Lung (tissue), 12 donors: ENCODE results near the gene SLC23A2. TPM values are rescaled to one million over a fixed set of nuclear protein-coding genes. Genes with fewer than 3 reads are reported as not detected.

Source experiments
- ATAC-seq: fragments of 200-7000 bp; cut with Tn5 transposase; one replicate; pipeline ENCODE4 v1.9.1; 2020; ENCODE audit warnings: moderate number of reproducible peaks; ENCODE audit not compliant: insufficient read depth, low FRiP score
- DNase-seq, 3 donors: peaks; one replicate each; pipeline ENCODE4 v3.0.0-alpha.2; 2013 to 2017
- H3K27ac ChIP-seq, 2 donors: one replicate each; pipeline ENCODE4 v1.5.1; 2013; ENCODE audit warnings: mild to moderate bottlenecking in 2 of 2, moderate library complexity in 2 of 2, control low read depth in 1 of 2, inconsistent platforms in 1 of 2, low read depth in 1 of 2, low read length in 1 of 2
- H3K27me3 ChIP-seq, 3 donors: one replicate each; pipeline ENCODE4 v1.5.1; 2013; ENCODE audit warnings: low read length in 2 of 3; ENCODE audit not compliant: control insufficient read depth in 3 of 3, insufficient read depth in 3 of 3
- H3K36me3 ChIP-seq, 4 donors: one replicate each; pipeline ENCODE4 v1.5.1; 2013; ENCODE audit warnings: low read length in 4 of 4, mild to moderate bottlenecking in 1 of 4, moderate library complexity in 1 of 4; ENCODE audit not compliant: control insufficient read depth in 4 of 4, insufficient read depth in 4 of 4
- H3K4me1 ChIP-seq, 5 donors: one replicate each; pipeline ENCODE4 v1.5.1; 2013; ENCODE audit warnings: low read length in 5 of 5, mild to moderate bottlenecking in 2 of 5, moderate library complexity in 1 of 5; ENCODE audit not compliant: control insufficient read depth in 5 of 5, insufficient read depth in 5 of 5
- H3K4me3 ChIP-seq: one replicate; pipeline ENCODE4 v1.5.1; 2013; ENCODE audit warnings: mild to moderate bottlenecking, control low read depth, moderate library complexity
- H3K9ac ChIP-seq, 2 donors: one replicate each; pipeline ENCODE4 v1.5.1; 2013; ENCODE audit warnings: low read length in 2 of 2, control low read depth in 1 of 2; ENCODE audit not compliant: insufficient read depth in 1 of 2
- H3K9me3 ChIP-seq, 4 donors: one replicate each; pipeline ENCODE4 v1.5.1; 2013; ENCODE audit warnings: low read length in 3 of 4, mild to moderate bottlenecking in 1 of 4, moderate library complexity in 1 of 4; ENCODE audit not compliant: control insufficient read depth in 4 of 4, insufficient read depth in 3 of 4
- CTCF ChIP-seq: IDR thresholded peaks from 2 replicates; pipeline ENCODE4 v1.5.1; 2012; ENCODE audit warnings: mild to moderate bottlenecking; ENCODE audit errors: control extremely low read depth, extremely low read depth
- WGBS, 2 donors: extraction: QIAGEN DNeasy Blood & Tissue Kit; methylation state at CpG; one replicate each; pipeline ENCODE4 v1.1.7; 2013; 5-methylcytosine and 5-hydroxymethylcytosine counted together
- polyA plus RNA-seq, 2 donors: library from polyadenylated mRNA; stranded (reverse); fragments of 200-250 nt; gene quantifications; one replicate each; pipeline ENCODE4 v1.2.1, GENCODE V29; 2013
- total RNA-seq, 2 donors: library from RNA; depleted of rRNA in 1 of 2; stranded (reverse); fragments of >200 nt in 1 of 2; gene quantifications; one replicate each; pipeline ENCODE4 v1.2.1, GENCODE V29; 2014 to 2021
- donor health status: control.
- donor health status: control.
- donor health status: Bipolar disorder and iron deficiency.
- donor health status: healthy.
- donor health status: DM: yes; HTN: yes; CAD: no.

The SLC23A2 gene
- total and polyA plus RNA-seq, 4 donors, result 6.0 to 23.5 (median 14.3) TPM

DNA sequence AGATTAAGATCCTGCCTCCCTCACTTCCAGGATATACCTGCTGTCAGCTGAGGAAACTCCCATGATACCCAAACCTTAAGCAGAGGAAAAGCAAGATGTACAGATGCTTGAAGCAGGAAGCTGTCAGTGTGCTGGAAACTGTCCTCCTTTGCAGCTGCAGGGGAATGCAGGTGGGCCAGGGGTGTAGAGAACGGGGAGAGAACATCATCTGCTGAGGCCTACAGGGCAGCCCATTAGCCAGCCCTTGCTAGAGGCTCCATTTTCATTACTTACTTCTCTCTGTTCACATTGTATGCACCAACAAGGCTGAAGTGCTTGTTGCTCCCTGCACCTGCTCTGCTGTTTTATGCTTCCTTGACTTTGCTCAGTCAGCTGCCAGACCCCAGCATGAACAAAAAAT lies 160.5 kb downstream of the SLC23A2 start:
- DNase-seq (no peak), ATAC-seq (no peak)
- WGBS, 2 donors, result 83 to 100% methylated on average over 1 of the region's 1 CpG

GRCh38 chr20:4838526-4838925 lies 162.8 kb downstream of the SLC23A2 start:
- H3K27ac ChIP-seq, result no peak overlapping the region
- no peaks in the 10 kb centered on the region for H3K27me3 ChIP-seq
- no peak for TF ChIP-seq CTCF

More for the DNA sequence above, 160.5 kb downstream of the SLC23A2 start:
- Histone ChIP-seq H3K27me3 (no peaks in the 10 kb centered on the region), H3K9ac (no peak overlapping the region), H3K27ac (no peak overlapping the region), H3K4me3 (no peak overlapping the region), H3K4me1 (peaks cover 0 to 23% (median 0%) of the 10 kb centered on the region in 5 donors), H3K36me3 (no peaks in the 10 kb centered on the region), H3K9me3 (peaks cover 0 to 4% (median 1%) of the 10 kb centered on the region in 4 donors)
- TF ChIP-seq CTCF, result no peak

GRCh38 chr20:4837760-4838159 lies 163.6 kb downstream of the SLC23A2 start:
- H3K4me3 ChIP-seq, result no peak overlapping the region
- no peaks in the 10 kb centered on the region for H3K27me3 ChIP-seq
- no peak overlapping the region for H3K9ac ChIP-seq
- no peaks in the 10 kb centered on the region for H3K36me3 ChIP-seq
- no peak for DNase-seq
- no peak for TF ChIP-seq CTCF
- no peak for ATAC-seq
- peaks cover 0 to 4% (median 1%) of the 10 kb centered on the region in 4 donors for H3K9me3 ChIP-seq
- H3K27ac ChIP-seq, result no peak overlapping the region
- H3K4me1 ChIP-seq, result peaks cover 0 to 48% (median 5%) of the 10 kb centered on the region in 5 donors
- 86 to 88% methylated on average over 2 of the region's 2 CpGs for WGBS, 2 donors

More at GRCh38 chr20:4838526-4838925, 162.8 kb downstream of the SLC23A2 start:
- DNase-seq (no peak), ATAC-seq (no peak)
- Histone ChIP-seq H3K9me3 (peaks cover 0 to 4% (median 1%) of the 10 kb centered on the region in 4 donors), H3K4me3 (no peak overlapping the region), H3K4me1 (peaks cover 0 to 41% (median 0%) of the 10 kb centered on the region in 5 donors), H3K9ac (no peak overlapping the region), H3K36me3 (no peaks in the 10 kb centered on the region)
- WGBS, 2 donors, result 62 to 63% methylated on average over 8 of the region's 8 CpGs

DNA sequence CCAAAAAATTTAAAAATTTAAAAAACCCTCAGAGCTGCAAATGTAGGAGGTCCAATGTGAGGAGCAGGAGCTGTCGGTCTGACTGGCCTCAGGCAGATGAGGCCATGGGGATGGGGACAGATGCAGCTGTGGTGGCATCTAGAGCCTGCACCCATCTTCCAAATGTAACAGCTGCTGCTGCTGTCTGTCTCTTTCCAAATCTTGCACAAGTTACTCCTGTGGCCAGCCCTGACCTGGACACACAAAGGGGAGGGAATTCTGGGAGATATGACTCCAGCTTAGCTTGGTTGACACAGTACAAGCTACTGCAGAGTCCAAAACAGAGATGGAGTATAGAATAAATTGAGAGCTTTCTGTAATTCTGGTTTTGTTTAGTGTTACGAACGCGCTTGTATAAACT lies 164.4 kb downstream of the SLC23A2 start:
- Histone ChIP-seq H3K4me1 (peaks cover 0 to 48% (median 5%) of the 10 kb centered on the region in 5 donors), H3K27ac (no peak overlapping the region), H3K9ac (no peak overlapping the region), H3K4me3 (no peak overlapping the region), H3K9me3 (peaks cover 0 to 4% (median 1%) of the 10 kb centered on the region in 4 donors), H3K36me3 (no peaks in the 10 kb centered on the region), H3K27me3 (no peaks in the 10 kb centered on the region)
- no peak for ATAC-seq
- DNase-seq, result peak in 2 of 3 donors; percentile 44 to 63
- no peak for TF ChIP-seq CTCF
- WGBS, 2 donors, result 60 to 66% methylated on average over 4 of the region's 4 CpGs
